GM18519 (cell line): ENCODE results near the gene INPP5J.
"Not testable (repeated sequence)": the region's sequence is repeated elsewhere in the genome, so short reads cannot be mapped to it uniquely, and the experiment has no call there.

Source experiments
- ATAC-seq: cut with Tn5 transposase; IDR thresholded peaks from one replicate; pipeline ENCODE4 v1.9.1; 2021; ENCODE audit warnings: mild to moderate bottlenecking, moderate library complexity; ENCODE audit not compliant: unreplicated experiment, low FRiP score

Gene INPP5J

DNA sequence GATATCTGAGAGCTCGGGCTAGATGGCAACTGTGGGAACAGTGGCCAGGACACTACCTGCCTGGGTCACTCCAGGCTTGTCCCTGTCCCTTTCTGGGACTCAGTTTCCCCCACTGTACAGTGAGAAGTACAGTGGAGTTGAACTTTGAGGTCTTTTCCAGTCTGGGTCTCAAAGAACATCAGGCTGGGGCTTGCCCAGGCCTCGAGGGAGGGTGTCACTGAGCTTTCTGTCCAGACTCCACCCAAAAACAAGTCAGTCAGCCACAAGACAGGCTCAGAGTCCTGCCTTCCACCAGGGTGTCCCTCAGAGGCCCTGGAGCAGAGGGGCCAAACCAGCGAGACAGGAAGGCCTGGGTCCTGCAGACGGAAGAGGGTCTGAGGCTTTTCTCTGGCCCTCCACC, 19.5 kb downstream of the INPP5J start:
- ATAC-seq, result no peak

DNA sequence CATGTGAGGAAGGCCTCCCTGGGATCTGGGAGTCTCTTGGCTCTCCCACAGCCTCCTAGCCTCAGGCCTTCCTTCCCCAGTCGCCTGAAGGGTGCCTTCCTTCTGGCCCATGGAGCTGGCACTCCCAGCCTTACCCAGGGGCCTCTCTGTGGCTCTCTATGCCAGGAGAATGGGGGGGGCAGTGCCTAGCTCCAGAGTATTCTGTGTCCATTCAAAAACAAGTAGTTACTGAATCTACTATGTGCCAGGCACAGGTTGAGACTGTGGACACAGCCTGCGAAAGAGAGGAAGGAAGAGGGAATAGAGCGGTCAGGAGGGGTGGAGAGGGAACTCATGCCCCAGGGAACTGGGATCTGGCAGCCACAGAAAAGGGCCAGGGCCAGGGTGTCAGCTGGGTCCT, 20.3 kb downstream of the INPP5J start:
- no peak for ATAC-seq

- ATAC-seq, result no peak
These were observed 20.8 kb downstream of the INPP5J start for GRCh38 chr22:31143537-31143936.

DNA sequence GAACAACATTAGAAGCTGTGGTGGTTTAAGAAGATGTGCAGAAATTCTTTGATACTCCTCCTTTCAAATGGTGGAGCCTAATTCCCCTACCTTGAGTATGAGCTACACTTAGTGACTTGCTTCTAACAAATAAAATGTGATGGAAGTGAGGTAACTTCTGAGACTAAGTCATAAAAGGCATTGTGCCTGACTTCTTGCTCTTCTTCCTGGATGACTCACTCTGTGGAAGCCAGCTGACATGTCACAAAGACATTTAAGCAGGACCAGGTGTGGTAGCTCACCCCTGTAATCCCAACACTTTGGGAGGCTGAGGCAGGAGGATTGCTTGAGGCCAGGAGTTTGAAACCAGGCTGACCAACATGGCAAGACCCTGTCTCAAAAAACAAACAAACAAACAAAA, 21.5 kb downstream of the INPP5J start:
- ATAC-seq, result no peak

DNA sequence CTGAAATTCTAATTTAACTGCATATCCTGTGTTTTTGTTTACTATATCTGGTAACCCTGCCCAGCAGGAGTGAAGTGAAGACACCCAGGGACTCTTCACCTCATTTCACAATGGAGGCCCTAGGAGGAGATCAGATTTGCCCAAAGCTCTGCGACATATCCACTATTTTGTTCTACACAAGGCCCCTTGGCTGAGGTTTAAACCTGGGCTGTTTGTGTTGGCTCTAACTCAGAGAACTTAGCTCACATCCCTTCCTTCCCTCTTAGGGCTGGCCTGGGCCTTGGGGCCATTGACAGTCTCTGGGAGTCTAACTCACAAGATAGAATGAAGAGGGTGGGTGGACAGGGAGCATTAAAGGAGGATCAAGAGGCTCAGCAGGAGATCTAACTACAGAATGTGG, 25.7 kb downstream of the INPP5J start:
- no peak for ATAC-seq

- no peak for ATAC-seq
These were observed 26.3 kb downstream of the INPP5J start for GRCh38 chr22:31148953-31149627.

DNA sequence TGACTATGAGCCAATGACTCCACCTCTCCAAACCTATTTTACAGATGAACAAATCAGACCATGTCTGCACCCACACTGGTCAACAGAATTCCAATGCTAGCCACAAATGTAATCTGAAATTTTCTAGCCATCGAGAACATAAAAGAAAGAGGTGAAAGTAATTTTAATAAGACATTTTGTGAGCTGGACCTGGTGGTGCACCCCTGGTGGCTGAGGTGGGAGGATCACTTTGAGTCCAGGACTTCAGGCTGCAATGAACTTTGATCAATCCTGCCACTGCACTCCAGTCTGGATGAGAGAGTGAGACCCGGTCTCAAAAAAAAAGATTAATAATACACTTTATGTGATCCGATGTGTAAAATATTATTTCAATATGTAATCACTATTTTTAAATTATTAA, 27.8 kb downstream of the INPP5J start:
- ATAC-seq, result no peak

GRCh38 chr22:31151872-31152271, 29.1 kb downstream of the INPP5J start:
- no peak for ATAC-seq

- ATAC-seq, result no peak
These were observed 30.6 kb downstream of the INPP5J start for GRCh38 chr22:31153357-31153756.

GRCh38 chr22:31154975-31155374, 32.2 kb downstream of the INPP5J start:
- no peak for ATAC-seq

DNA sequence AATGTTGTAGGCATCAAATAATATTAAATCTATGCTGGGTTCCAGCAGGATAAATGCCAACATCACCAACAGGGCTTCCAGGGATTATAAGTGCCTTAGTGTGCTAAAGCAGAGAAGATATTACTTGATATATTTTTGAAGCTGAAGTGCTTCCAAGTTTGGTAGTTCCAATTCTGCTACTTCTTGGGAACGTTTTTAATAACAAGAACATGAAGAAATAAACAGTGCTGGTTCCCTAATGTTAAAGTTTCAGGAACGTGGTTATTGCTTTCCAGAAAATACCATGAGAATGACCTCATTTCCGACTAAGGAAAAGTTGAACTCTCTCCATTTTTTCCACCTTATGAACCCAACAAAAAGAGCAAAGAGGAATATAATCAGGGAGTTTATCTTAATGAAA, 32.7 kb downstream of the INPP5J start:
- ATAC-seq, result no peak

GRCh38 chr22:31160328-31160978, 37.7 kb downstream of the INPP5J start:
- no peak for ATAC-seq

DNA sequence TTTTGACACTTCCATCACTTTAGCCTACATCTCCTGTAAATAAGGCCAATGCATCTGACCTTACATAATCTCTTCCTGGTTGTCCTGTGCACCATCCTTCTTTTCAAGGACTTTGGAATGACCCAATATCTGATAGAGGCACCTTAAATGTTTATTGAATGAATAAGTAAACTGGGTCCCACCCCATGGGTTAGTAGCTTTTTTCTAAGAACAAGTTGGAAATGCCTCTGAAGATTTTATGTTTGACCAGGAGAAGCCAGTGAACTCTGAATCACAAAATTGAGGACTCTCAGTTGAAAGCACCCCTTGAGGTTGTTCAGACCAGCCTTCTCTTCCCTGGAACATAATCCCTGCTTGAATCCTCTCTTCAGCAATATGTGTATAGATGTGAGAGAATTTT, 38.6 kb downstream of the INPP5J start:
- no peak for ATAC-seq

DNA sequence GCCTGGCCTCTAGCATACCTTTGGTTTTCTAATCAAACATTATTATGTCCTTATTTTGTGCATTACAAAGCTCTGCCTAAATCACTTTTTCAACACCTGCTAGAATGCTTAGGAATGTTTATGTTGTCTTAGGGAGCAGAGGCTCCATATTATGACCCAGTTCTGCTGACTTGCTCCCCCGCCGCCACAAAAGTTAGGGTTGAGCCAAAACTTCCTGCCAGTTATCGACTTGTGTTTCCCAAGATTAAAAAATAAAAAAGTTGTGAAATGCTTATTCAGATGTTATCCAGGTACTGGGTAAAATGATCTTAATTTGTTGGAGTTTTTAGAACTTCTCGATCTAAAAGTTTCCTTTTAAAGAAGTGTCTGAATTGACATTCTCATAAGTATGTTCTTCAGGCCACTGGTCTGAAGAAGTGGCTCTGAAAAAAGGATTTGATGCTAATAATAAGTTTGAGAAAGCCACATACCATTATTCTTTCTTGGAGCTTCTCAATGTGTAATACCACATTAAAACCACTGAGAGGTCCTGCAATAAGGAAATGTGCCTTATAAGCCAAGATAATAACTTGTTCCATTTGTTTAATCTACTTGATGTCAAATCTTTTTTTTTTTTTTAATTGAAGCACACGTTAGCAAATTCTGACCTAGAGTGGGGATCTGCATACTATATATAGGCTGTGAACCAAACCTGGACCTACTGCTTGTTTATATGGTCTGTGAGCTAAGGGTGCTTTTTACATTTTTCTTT, 39.4 kb downstream of the INPP5J start:
- ATAC-seq, result no peak

GRCh38 chr22:31170971-31171370, 48.2 kb downstream of the INPP5J start:
- ATAC-seq, result no peak

GRCh38 chr22:31171734-31172133, 49.0 kb downstream of the INPP5J start:
- ATAC-seq, result not testable (repeated sequence)

DNA sequence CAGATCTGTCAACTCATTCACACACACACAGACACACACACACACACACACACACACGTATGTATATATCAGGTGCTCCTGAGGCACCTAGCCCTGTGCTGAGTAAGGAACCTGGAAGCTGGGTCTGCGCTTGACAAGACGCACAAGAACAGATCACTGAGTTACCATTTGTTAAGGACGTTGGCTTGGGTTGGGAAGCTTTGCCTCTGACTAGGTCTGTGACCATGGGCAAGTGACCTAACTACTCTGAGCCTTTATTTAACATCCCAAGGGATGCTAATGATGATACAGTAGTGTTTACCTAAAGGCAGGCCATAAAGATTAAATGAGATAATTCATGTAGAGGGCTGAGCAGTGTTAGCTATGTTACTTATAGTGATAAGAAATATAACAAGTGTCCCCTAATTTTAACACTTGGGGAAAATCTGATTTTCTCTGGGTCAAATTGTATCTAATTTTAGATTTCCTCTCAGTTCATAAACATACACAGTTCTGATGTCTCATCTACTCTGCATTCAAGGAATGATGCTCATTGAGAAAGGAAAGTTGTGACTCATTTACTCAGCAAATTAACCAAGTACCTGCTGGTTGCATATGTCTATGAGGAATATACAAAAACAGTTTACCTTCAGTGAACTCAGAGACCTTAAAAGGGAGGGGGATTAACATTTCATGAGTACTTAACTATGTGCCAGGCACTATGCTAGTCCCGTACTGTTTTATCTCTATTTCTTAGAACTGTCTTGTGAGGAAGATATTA, 50.8 kb downstream of the INPP5J start:
- ATAC-seq, result no peak

DNA sequence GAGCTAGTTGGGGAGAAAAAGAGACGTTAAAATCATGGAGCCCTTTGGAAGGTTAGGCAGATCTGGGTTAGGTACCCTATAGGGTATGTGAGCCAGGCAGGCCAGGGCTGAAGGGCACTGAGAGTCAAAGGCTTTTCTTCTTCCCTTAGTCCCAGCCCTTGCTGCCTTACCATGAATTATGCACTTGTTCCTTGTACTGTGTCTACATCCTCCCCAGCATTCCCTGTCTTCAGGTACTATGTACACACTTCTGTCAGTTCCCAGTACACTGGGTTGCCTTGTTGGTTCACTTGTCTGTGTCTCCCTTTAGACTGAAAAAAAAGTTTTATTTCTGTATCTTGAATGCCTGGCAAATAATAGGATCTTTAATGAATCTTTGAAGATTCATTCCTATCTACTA, 54.2 kb downstream of the INPP5J start:
- ATAC-seq, result no peak

GRCh38 chr22:31177420-31178162, 54.8 kb downstream of the INPP5J start:
- ATAC-seq, result no peak

- no peak for ATAC-seq
These were observed 56.1 kb downstream of the INPP5J start for GRCh38 chr22:31178859-31179258.
